Measurements from ENCODE around the gene PIK3R6.

PIK3R6 gene

DNA sequence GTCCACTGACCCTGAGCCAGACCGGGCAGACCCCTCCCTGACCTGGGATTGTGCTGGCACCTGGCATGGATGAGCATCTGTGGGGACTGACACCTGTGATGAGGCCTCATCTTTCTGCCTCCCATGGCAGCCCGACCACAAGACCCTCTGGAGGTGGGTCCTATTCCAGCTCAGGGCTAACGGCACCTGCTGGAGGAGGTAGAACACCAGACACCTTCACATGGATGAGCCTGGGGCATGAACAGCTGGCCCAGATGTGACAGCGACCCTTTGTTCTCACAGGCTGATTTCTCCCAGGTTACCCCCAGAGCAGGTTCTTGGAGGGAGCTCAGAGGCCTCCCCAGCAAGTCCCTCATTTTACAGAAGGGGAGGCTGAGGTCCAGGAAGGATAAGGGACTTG is 46.4 kb upstream of the PIK3R6 start:
- no peaks in the 10 kb centered on the region for H3K4me1 ChIP-seq (ENCODE audit: insufficient read depth, low read length, poor library complexity, severe bottlenecking)
- H3K4me2 ChIP-seq (ENCODE audit: low read depth, low read length, poor library complexity, severe bottlenecking), result no peak overlapping the region
- H3K9me2 ChIP-seq (replicated peaks; ENCODE audit: low read depth, low read length), result no peaks in the 10 kb centered on the region
- H3K9me3 ChIP-seq (ENCODE audit: insufficient read depth, low read depth, low read length), result 0 out of 2 replicates have a peak, but pooled peaks cover 3% of the 10 kb centered on the region
- no peaks in the 10 kb centered on the region for H3F3A ChIP-seq (ENCODE audit: low read depth)
- peaks cover 15% of the 10 kb centered on the region; the same call in 1 of the 2 replicates for H3K36me3 ChIP-seq (ENCODE audit: insufficient read depth, low read length)
- H3K27me3 ChIP-seq (ENCODE audit: insufficient read depth, low read length, poor library complexity, severe bottlenecking), result no peaks in the 10 kb centered on the region
- H3K4me3 ChIP-seq (ENCODE audit: low read length, poor library complexity, severe bottlenecking), result no peak overlapping the region
- H3K9ac ChIP-seq (ENCODE audit: low read depth, low read length, poor library complexity, severe bottlenecking), result no peak overlapping the region
- H2AFZ ChIP-seq (ENCODE audit: low read length), result no peak overlapping the region
- H3K79me2 ChIP-seq (ENCODE audit: insufficient read depth, low read length), result no peaks in the 10 kb centered on the region
- TF ChIP-seq, protein P1, sequence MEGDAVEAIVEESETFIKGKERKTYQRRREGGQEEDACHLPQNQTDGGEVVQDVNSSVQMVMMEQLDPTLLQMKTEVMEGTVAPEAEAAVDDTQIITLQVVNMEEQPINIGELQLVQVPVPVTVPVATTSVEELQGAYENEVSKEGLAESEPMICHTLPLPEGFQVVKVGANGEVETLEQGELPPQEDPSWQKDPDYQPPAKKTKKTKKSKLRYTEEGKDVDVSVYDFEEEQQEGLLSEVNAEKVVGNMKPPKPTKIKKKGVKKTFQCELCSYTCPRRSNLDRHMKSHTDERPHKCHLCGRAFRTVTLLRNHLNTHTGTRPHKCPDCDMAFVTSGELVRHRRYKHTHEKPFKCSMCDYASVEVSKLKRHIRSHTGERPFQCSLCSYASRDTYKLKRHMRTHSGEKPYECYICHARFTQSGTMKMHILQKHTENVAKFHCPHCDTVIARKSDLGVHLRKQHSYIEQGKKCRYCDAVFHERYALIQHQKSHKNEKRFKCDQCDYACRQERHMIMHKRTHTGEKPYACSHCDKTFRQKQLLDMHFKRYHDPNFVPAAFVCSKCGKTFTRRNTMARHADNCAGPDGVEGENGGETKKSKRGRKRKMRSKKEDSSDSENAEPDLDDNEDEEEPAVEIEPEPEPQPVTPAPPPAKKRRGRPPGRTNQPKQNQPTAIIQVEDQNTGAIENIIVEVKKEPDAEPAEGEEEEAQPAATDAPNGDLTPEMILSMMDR (conservative IDR thresholded peaks at IDR 0.05; ENCODE audit: low read length), result no peak
- no peak for TF ChIP-seq EZH2phosphoT487 (IDR thresholded peaks at IDR 0.05; ENCODE audit: borderline replicate concordance)
- no peaks in the 10 kb centered on the region for H4K20me1 ChIP-seq (ENCODE audit: insufficient read depth, low read length, poor library complexity, severe bottlenecking)

DNA sequence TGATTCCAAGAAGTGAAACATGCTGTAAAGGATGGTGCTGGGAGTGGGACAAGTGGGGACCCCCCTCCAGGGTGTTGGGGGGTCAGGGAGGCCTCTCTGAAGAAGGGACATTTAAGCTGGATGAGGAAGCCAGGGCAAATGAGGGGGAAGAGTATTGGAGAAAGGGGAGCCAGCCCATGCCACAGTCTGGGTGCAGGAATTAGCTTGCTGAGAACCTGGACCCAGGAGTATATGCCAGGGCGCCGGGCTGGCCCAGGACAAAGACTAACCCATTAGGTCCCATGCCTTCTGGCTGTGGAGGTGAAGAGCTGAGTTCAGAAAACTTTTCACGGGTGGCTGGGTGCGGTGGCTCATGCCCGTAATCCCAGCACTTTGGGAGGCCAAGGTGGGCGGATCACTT is 45.6 kb upstream of the PIK3R6 start:
- H3K36me3 ChIP-seq (ENCODE audit: insufficient read depth, low read length), result peaks cover 23% of the 10 kb centered on the region; the same call in 1 of the 2 replicates
- TF ChIP-seq, protein P1 (conservative IDR thresholded peaks at IDR 0.05; ENCODE audit: low read length), result no peak
- TF ChIP-seq EZH2phosphoT487 (IDR thresholded peaks at IDR 0.05; ENCODE audit: borderline replicate concordance), result no peak
- H3K9ac ChIP-seq (ENCODE audit: low read depth, low read length, poor library complexity, severe bottlenecking), result no peak overlapping the region
- 0 out of 2 replicates have a peak, but pooled peaks cover 3% of the 10 kb centered on the region for H3K9me3 ChIP-seq (ENCODE audit: insufficient read depth, low read depth, low read length)
- no peaks in the 10 kb centered on the region for H3K9me2 ChIP-seq (replicated peaks; ENCODE audit: low read depth, low read length)
- H3K4me2 ChIP-seq (ENCODE audit: low read depth, low read length, poor library complexity, severe bottlenecking), result no peak overlapping the region
- H3K4me3 ChIP-seq (ENCODE audit: low read length, poor library complexity, severe bottlenecking), result no peak overlapping the region
- H4K20me1 ChIP-seq (ENCODE audit: insufficient read depth, low read length, poor library complexity, severe bottlenecking), result no peaks in the 10 kb centered on the region
- H3K27me3 ChIP-seq (ENCODE audit: insufficient read depth, low read length, poor library complexity, severe bottlenecking), result no peaks in the 10 kb centered on the region
- H3F3A ChIP-seq (ENCODE audit: low read depth), result no peaks in the 10 kb centered on the region
- H2AFZ ChIP-seq (ENCODE audit: low read length), result no peak overlapping the region
- no peaks in the 10 kb centered on the region for H3K4me1 ChIP-seq (ENCODE audit: insufficient read depth, low read length, poor library complexity, severe bottlenecking)
- H3K79me2 ChIP-seq (ENCODE audit: insufficient read depth, low read length), result no peaks in the 10 kb centered on the region

DNA sequence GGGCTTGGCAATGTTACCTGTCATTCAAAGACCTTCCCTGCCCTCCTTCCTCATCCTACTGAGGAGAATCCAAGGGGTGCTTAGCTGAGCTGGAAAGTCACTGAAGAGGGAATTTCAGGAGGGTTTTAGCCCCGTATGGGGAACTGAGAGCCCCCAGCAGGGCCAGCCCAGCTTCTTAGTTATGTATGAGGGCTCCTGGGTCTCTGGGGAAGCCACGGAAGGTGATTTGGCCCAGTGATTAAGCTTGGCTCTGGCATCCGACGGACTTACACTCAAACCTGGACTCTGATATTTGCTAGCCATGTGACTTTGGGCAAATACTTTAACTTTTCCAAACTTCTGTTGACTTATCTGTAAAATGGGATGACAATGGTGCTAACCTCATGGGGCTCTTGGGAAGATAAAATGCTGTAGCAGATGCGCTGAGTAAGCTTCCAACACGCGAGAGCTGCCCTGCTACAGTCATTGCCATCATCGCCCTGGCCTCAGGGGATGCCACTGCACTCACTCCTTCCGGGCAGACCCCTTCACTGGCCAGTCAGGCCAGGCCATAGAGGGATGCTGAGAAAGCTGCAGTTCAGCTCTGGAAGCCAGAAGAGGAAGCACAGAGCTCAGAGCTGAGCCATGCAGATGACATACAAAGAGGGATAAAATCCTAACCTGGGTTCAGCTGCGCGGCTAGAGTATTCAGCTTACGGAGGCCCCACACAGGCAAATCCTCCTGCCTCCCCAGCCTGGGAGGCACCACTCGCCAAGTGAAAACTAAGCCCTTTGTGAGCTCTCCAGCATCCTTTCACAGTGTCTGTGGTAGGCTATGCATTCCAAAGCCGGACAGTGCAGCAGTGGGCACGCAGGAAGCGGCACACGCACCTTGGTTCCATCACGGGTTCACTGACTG is 44.9 kb upstream of the PIK3R6 start:
- H4K20me1 ChIP-seq (ENCODE audit: insufficient read depth, low read length, poor library complexity, severe bottlenecking), result no peaks in the 10 kb centered on the region
- TF ChIP-seq EZH2phosphoT487 (IDR thresholded peaks at IDR 0.05; ENCODE audit: borderline replicate concordance), result no peak
- TF ChIP-seq, protein P1 (conservative IDR thresholded peaks at IDR 0.05; ENCODE audit: low read length), result no peak
- H3K4me3 ChIP-seq (ENCODE audit: low read length, poor library complexity, severe bottlenecking), result no peak overlapping the region
- H3K9ac ChIP-seq (ENCODE audit: low read depth, low read length, poor library complexity, severe bottlenecking), result no peak overlapping the region
- no peaks in the 10 kb centered on the region for H3K4me1 ChIP-seq (ENCODE audit: insufficient read depth, low read length, poor library complexity, severe bottlenecking)
- H3K4me2 ChIP-seq (ENCODE audit: low read depth, low read length, poor library complexity, severe bottlenecking), result no peak overlapping the region
- H3K27me3 ChIP-seq (ENCODE audit: insufficient read depth, low read length, poor library complexity, severe bottlenecking), result no peaks in the 10 kb centered on the region
- 0 out of 2 replicates have a peak, but pooled peaks cover 2% of the 10 kb centered on the region for H3K9me3 ChIP-seq (ENCODE audit: insufficient read depth, low read depth, low read length)
- H3K36me3 ChIP-seq (ENCODE audit: insufficient read depth, low read length), result peaks cover 29% of the 10 kb centered on the region; the same call in 1 of the 2 replicates
- H3K9me2 ChIP-seq (replicated peaks; ENCODE audit: low read depth, low read length), result no peaks in the 10 kb centered on the region
- H3F3A ChIP-seq (ENCODE audit: low read depth), result no peaks in the 10 kb centered on the region
- H3K79me2 ChIP-seq (ENCODE audit: insufficient read depth, low read length), result no peaks in the 10 kb centered on the region
- H2AFZ ChIP-seq (ENCODE audit: low read length), result no peak overlapping the region
